AG09319 (cell line): ENCODE data around the gene GALNT3.

ENCODE experiments used
- DNase-seq: peaks from one replicate; pipeline ENCODE4 v3.0.0-alpha.2; 2010; ENCODE audit warnings: low read depth; ENCODE audit errors: extremely low read depth
- CTCF ChIP-seq: IDR thresholded peaks from 2 replicates; pipeline ENCODE4 v1.5.1; 2011; ENCODE audit warnings: low read depth, mild to moderate bottlenecking, inconsistent platforms, low read length, moderate library complexity

GALNT3 gene

GRCh38 chr2:165795011-165795410, 964 bp upstream of the GALNT3 start:
- no peak for DNase-seq

GRCh38 chr2:165794536-165794928, 485 bp upstream of the GALNT3 start:
- DNase-seq = no peak
- TF ChIP-seq CTCF = no peak

More at GRCh38 chr2:165795011-165795410, 964 bp upstream of the GALNT3 start:
- no peak for TF ChIP-seq CTCF

GRCh38 chr2:165793161-165793778, 777 bp downstream of the GALNT3 start:
- no peak for DNase-seq
- TF ChIP-seq CTCF = no peak

- no peak for DNase-seq
- no peak for TF ChIP-seq CTCF
These were observed 2.0 kb downstream of the GALNT3 start for GRCh38 chr2:165792104-165792454.

- DNase-seq = no peak
- no peak for TF ChIP-seq CTCF
These were observed 2.5 kb downstream of the GALNT3 start for GRCh38 chr2:165791421-165792103.

GRCh38 chr2:165790466-165790865, 3.6 kb downstream of the GALNT3 start:
- no peak for DNase-seq
- TF ChIP-seq CTCF = no peak

GRCh38 chr2:165787334-165787733, 6.7 kb downstream of the GALNT3 start:
- TF ChIP-seq CTCF = no peak
- DNase-seq = no peak
